Measurements from ENCODE around the gene PRKG1.

- TF ChIP-seq POLR2A (IDR thresholded peaks at IDR 0.05) (no peak), CTCF (IDR thresholded peaks at IDR 0.05) (no peak)
Measured at GRCh38 chr10:51770709-51771108, 696.4 kb downstream of the PRKG1 start.

All from Peyer's patch (tissue), 4 donors.